Measurements from ENCODE around the gene ST3GAL4. TPM values are rescaled to one million over a fixed set of nuclear protein-coding genes. Genes with fewer than 3 reads are reported as not detected.

ST3GAL4 gene
- total and polyA plus RNA-seq, 2 of the 8 experiments (the other 6 are each of a cell fraction or from before 2014, with no cell fraction given), result 15.6 to 20.0 TPM

GRCh38 chr11:126462422-126462821 is 106.9 kb downstream of the ST3GAL4 start (continued):
- TF ChIP-seq RFX5 (IDR thresholded peaks at IDR 0.05; ENCODE audit: borderline replicate concordance, low read depth, low read length), result no peak
- no peak for TF ChIP-seq EGR1 (IDR thresholded peaks at IDR 0.05; ENCODE audit: borderline replicate concordance, low read depth, low read length)
- TF ChIP-seq USF2 (IDR thresholded peaks at IDR 0.05; ENCODE audit: low read length), result no peak

Small RNA genes lying within 50 kb of the gene (small RNA-seq; reads per million reads assigned to genes)
- not detected for gene AP001318.3 (ENCODE audit: insufficient read depth)

Other genes with a start within 250 kb of the ST3GAL4 start
- 48.2 and 50.7 TPM in 2 replicates for gene RPUSD4, start 144.0 kb upstream of the ST3GAL4 start, total RNA-seq (2021; fragmentation: NEBNext Ultra II Directional; extraction: Animal tissue kit (Norgen Biotek cat#: 25700))
- gene RPUSD4, start 144.0 kb upstream of the ST3GAL4 start, polyA plus RNA-seq (2011; rRNA removed), result 36.1 and 46.7 TPM in 2 replicates
- 47.1 and 48.3 TPM in 2 replicates for gene FAM118B, start 143.9 kb upstream of the ST3GAL4 start, total RNA-seq (2021; fragmentation: NEBNext Ultra II Directional; extraction: Animal tissue kit (Norgen Biotek cat#: 25700))
- 15.5 and 25.3 TPM in 2 replicates for gene FAM118B, start 143.9 kb upstream of the ST3GAL4 start, polyA plus RNA-seq (2011; rRNA removed)
- gene SRPRA, start 86.8 kb upstream of the ST3GAL4 start, total RNA-seq (2021; fragmentation: NEBNext Ultra II Directional; extraction: Animal tissue kit (Norgen Biotek cat#: 25700)), result 54.3 and 57.6 TPM in 2 replicates
- gene SRPRA, start 86.8 kb upstream of the ST3GAL4 start, polyA plus RNA-seq (2011; rRNA removed), result 60.3 and 62.0 TPM in 2 replicates
- 48.5 and 48.8 TPM in 2 replicates for gene FOXRED1, start 86.5 kb upstream of the ST3GAL4 start, total RNA-seq (2021; fragmentation: NEBNext Ultra II Directional; extraction: Animal tissue kit (Norgen Biotek cat#: 25700))
- gene FOXRED1, start 86.5 kb upstream of the ST3GAL4 start, polyA plus RNA-seq (2011; rRNA removed), result 99.4 and 110 TPM in 2 replicates
- gene TIRAP, start 72.6 kb upstream of the ST3GAL4 start, total RNA-seq (2021; fragmentation: NEBNext Ultra II Directional; extraction: Animal tissue kit (Norgen Biotek cat#: 25700)), result 4.5 and 5.3 TPM in 2 replicates
- gene TIRAP, start 72.6 kb upstream of the ST3GAL4 start, polyA plus RNA-seq (2011; rRNA removed), result 5.3 and 5.6 TPM in 2 replicates
- gene DCPS, start 51.6 kb upstream of the ST3GAL4 start, total RNA-seq (2021; fragmentation: NEBNext Ultra II Directional; extraction: Animal tissue kit (Norgen Biotek cat#: 25700)), result 24.6 and 24.8 TPM in 2 replicates
- 55.2 and 61.9 TPM in 2 replicates for gene DCPS, start 51.6 kb upstream of the ST3GAL4 start, polyA plus RNA-seq (2011; rRNA removed)